OCI-LY7 (cell line): ENCODE measurements around the gene ZNF239. TPM values are rescaled to one million over a fixed set of nuclear protein-coding genes. Genes with fewer than 3 reads are reported as not detected.

Experiments
- BruUV-seq: library from RNA; stranded (reverse); fragments of 400-500 nt; replicated peaks from 2 replicates; lab custom pipeline; 2021; lab: Mats Ljungman, UMichigan
- CTCF ChIA-PET: fragments of 300-600 bp; sonication (Branson Sonifier 250); formaldehyde crosslinking; loops from one replicate; lab custom pipeline; 2022; ENCODE audit warnings: antibody characterized with exemption; ENCODE audit not compliant: unreplicated experiment; lab: Charles Lee
- POLR2A ChIA-PET: fragments of 300-600 bp; sonication (Branson Sonifier 250); formaldehyde crosslinking; loops from one replicate; lab custom pipeline; 2022; ENCODE audit warnings: antibody characterized with exemption; lab: Charles Lee
- DNase-seq: peaks from one replicate; pipeline ENCODE4 v3.0.0-alpha.2; 2015; ENCODE audit warnings: low spot score
- H2AFZ ChIP-seq: fragments of 200-600 bp; sonication (generic), shearing (Covaris generic); 2 replicates; pipeline ENCODE4 v1.6.1; 2014; ENCODE audit warnings: mild to moderate bottlenecking, antibody characterized with exemption, low read length, moderate library complexity
- H3K27ac ChIP-seq: fragments of 200-600 bp; sonication (generic); 2 replicates; pipeline ENCODE4 v1.5.1; 2014; ENCODE audit warnings: mixed run types, low read depth, mild to moderate bottlenecking, moderate library complexity, low read length, inconsistent platforms; ENCODE audit not compliant: poor library complexity, severe bottlenecking
- H3K36me3 ChIP-seq: fragments of 200-600 bp; sonication (generic); 2 replicates; pipeline ENCODE4 v1.6.1; 2014; ENCODE audit warnings: mild to moderate bottlenecking, antibody characterized with exemption, low read length, moderate library complexity, mixed read lengths; ENCODE audit not compliant: insufficient read depth
- H3K4me1 ChIP-seq: fragments of 200-600 bp; sonication (generic); 2 replicates; pipeline ENCODE4 v1.5.1; 2014; ENCODE audit warnings: mild to moderate bottlenecking, low read length; ENCODE audit not compliant: insufficient read depth, poor library complexity, severe bottlenecking
- H3K4me2 ChIP-seq: fragments of 200-600 bp; sonication (generic); 2 replicates; pipeline ENCODE4 v1.6.1; 2014; ENCODE audit warnings: mild to moderate bottlenecking, low read length
- H3K4me3 ChIP-seq: fragments of 200-600 bp; sonication (generic); 2 replicates; pipeline ENCODE4 v1.5.1; 2014; ENCODE audit warnings: mild to moderate bottlenecking, low read depth, low read length; ENCODE audit not compliant: poor library complexity, severe bottlenecking
- H3K79me2 ChIP-seq: fragments of 200-600 bp; sonication (generic); 2 replicates; pipeline ENCODE4 v1.6.1; 2016; ENCODE audit warnings: low read depth, mild to moderate bottlenecking, low read length, moderate library complexity, mixed read lengths; ENCODE audit not compliant: insufficient read depth
- H3K9me2 ChIP-seq: fragments of 200-600 bp; sonication (generic); 2 replicates; pipeline ENCODE4 v1.6.1; 2016; ENCODE audit warnings: mild to moderate bottlenecking, low read length, mixed read lengths; ENCODE audit not compliant: insufficient read depth
- H3K9me3 ChIP-seq: fragments of 200-600 bp; sonication (generic); 2 replicates; pipeline ENCODE4 v1.6.1; 2014; ENCODE audit warnings: mild to moderate bottlenecking, mixed run types, low read length, mixed read lengths
- H4K20me1 ChIP-seq: fragments of 200-600 bp; sonication (generic); 2 replicates; pipeline ENCODE4 v1.6.1; 2014; ENCODE audit warnings: mild to moderate bottlenecking, antibody characterized with exemption, low read length, moderate library complexity, mixed read lengths; ENCODE audit not compliant: insufficient read depth
- CTCF ChIP-seq: fragments of 200-600 bp; sonication (generic); conservative IDR thresholded peaks from 2 replicates; pipeline ENCODE4 v1.5.1; 2014; ENCODE audit warnings: mild to moderate bottlenecking, antibody characterized with exemption, low read length, moderate library complexity, mixed read lengths
- EZH2phosphoT487 ChIP-seq: fragments of 200-600 bp; sonication (generic); IDR thresholded peaks from 2 replicates; pipeline ENCODE4 v1.6.1; 2018; ENCODE audit warnings: low read depth, borderline replicate concordance, mild to moderate bottlenecking, mixed run types, antibody characterized with exemption, low read length, moderate library complexity, mixed read lengths
- intact Hi-C: fragments of 100-400 bp; cut with micrococcal nuclease; formaldehyde crosslinking; loops from one replicate; pipeline ENCODE4 v1.10.0; 2022; ENCODE audit not compliant: unreplicated experiment
- total RNA-seq, 2 experiments: library from RNA; depleted of rRNA in 1 of 2; stranded (reverse); fragments of >200 nt in 1 of 2; shearing (Covaris generic) in 1 of 2; gene quantifications; 2 replicates each; pipeline ENCODE4 v1.2.3, GENCODE V29; 2014 to 2022

Gene ZNF239
- total RNA-seq, 2 experiments from 2014 or later, result not detected

DNA sequence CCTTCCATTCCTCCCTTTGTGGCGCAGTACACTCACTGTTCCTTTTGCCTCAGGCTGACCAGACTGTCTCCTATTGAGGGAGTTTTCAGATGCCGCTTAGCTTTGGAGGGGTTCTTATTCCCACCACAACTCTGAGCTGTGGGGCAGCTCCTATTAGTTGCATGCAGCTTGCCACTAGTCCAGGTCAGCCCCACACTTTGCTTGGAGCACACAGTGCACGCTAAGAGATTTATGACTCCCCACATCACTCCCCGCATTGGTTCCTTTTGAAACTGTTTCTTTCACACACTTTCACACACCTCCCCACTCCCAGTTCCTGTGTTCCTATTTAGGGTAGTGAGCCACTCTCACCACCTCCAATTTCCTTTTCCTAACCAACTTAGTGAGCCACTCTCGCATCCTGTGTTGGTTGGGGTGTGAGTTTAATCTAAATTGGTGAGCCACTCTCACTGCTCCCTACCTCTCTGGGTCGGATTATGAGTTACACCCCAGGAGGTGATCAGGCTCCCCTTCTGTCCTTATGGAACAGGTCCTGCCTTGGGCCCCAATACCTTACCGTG is 21.4 kb upstream of the ZNF239 start:
- POLR2A ChIA-PET, result no interaction called here
- intact Hi-C loops, result no loop called here
- BruUV-seq, result no TSS peak
- Histone ChIP-seq H3K4me2 (peak overlapping the region; percentile 64), H4K20me1 (no peaks in the 10 kb centered on the region), H3K79me2 (no peaks in the 10 kb centered on the region), H3K4me3 (no peak overlapping the region), H3K4me1 (peaks cover 11% of the 10 kb centered on the region), H3K9me2 (no peaks in the 10 kb centered on the region), H3K27ac (no peak overlapping the region), H2AFZ (peak overlapping the region; percentile 60; the same call in 1 of the 2 replicates), H3K36me3 (no peaks in the 10 kb centered on the region), H3K9me3 (0 out of 2 replicates have a peak, but pooled peaks cover 5% of the 10 kb centered on the region)
- CTCF ChIA-PET, result no interaction called here
- no peak for TF ChIP-seq CTCF
- no peak for TF ChIP-seq EZH2phosphoT487
- no peak for DNase-seq

DNA sequence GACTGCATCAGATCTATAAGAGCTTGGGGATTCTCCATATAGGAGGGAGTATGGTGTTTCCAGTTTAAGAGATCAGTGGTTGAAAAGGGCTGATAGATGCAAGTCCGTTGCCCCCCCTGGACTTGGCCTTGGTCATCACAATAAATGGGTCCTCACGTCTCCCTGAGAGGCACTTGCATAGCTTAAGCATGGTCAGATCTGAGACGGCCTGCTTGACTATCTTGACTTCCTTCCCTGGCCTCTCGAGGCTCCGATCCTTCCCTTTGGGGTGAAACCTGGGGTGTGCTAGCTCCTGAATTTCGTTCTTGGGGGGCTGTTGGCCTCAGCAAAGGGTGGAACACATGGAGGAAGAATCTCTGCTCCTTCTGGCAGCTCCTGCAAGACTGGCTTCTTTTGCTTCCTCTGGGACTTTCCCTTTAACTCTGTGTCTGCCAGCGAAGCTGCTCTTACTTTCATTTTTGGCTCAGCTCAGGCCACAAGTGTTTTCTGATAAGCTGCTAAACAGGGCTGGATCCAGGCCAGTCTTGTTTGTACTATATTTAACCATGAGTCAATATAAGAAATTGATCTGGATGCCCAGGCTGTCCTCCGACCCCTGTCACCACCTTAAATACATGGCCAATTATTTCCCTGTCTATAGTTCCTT is 20.7 kb upstream of the ZNF239 start:
- no peak for TF ChIP-seq EZH2phosphoT487
- TF ChIP-seq CTCF, result no peak
- Histone ChIP-seq H3K4me3 (peak overlapping the region; percentile 53), H3K9me3 (0 out of 2 replicates have a peak, but pooled peaks cover 5% of the 10 kb centered on the region), H3K36me3 (no peaks in the 10 kb centered on the region), H3K79me2 (no peaks in the 10 kb centered on the region), H3K27ac (no peak overlapping the region), H3K9me2 (no peaks in the 10 kb centered on the region), H3K4me2 (peak overlapping the region; percentile 64), H4K20me1 (no peaks in the 10 kb centered on the region), H3K4me1 (peaks cover 11% of the 10 kb centered on the region), H2AFZ (peak overlapping the region; percentile 60)
- ChIA-PET CTCF (no interaction called here), POLR2A (interaction anchor here (0.6 to 0.9 kb wide), 4 partner anchors 14 to 555 kb away, joined by 3 to 4 read pairs (median 4); no protein-coding TSS in a partner anchor)
- intact Hi-C loops, result no loop called here
- DNase-seq, result peak; percentile 43
- BruUV-seq, result no TSS peak
